Activated CD8-positive, alpha-beta memory T cell treated with anti-CD3 and anti-CD28 coated beads, Interleukin-2, amount 50 U/mL, for 24 hours (primary cell): Measurements from ENCODE around the gene EIF2S3B.

Experiments
- DNase-seq: peaks from one replicate; pipeline ENCODE4 v3.0.0-alpha.2; 2020; ENCODE audit errors: extremely low read depth

Gene EIF2S3B

DNA sequence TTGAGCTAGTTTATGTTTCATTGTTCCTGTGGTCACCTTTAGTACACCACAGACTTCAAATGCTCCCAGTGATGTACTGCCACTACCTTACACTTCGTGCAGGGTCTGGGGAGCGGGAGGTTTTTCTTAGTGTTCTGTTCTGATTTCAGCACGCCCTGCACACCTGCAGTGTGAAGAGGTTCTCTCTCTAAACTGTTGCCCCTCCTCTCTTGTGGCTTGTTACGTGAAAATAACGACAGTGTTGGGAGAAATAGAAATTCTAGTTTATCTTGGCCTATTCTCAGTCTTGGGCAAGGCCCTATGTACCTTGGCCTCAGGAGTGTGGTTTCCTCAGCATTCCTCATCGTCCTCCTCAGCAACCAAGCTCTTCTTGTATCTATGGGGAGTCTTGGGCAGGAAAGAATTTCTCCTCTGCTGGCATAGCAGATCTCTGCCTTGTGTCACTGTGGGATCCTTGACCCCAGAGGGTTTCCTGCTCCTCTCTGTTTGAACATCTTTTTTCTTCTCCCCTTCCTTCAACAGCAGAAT, 48.6 kb downstream of the EIF2S3B start:
- no peak for DNase-seq

DNA sequence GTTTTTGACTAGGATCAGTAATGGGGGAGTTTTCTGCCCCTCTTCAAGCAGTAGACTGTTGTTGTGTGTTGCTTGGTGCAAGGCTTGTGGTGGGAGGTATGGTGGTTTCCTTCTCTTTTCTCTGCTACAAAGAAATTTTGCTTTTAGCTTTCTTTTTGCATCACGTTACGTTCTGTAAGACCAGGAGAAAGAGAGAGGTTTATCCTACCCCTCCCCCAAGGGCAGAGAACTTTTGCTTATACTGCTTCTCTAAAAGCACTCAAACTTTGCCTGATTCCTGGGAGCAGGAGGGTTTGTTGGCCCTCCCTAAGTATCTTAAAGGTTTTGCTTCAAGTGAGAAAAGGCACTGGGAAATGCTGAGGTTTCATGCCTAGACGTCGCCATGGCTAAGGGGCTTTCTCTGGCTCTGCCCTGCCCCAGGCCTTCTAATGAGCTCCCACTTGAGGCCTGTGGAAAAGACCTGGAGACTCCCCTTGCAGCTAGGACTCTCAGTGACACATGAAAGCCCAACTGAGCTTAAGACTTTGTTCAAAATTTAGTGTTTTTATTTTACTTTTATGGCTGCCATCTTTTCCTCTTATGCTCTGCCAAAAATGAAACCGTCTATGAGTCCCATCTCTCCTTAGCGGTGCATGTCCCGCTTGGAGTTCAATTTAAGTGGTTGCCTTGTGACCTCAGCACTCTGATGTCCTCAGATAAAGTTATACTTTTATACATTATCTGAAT, 49.2 kb downstream of the EIF2S3B start:
- no peak for DNase-seq

DNA sequence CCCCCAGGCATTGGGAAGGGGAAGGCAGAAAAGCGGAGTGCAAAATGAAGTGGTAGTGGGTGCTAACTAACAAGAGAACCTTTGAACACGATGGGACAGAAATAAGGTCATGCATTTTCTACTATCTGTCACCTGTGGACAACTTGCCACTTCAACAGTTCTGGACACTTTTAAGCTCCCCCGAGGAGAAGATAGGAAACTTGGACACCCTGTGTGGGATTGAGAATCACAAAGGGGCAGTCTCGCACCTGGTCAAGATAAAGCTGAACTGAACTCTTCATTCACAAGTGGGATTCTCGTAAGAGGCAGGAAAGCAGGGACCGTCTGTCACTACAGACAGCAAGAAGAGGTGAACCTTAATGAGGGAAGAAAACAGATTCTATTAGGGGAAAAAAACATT, 51.6 kb downstream of the EIF2S3B start:
- no peak for DNase-seq

DNA sequence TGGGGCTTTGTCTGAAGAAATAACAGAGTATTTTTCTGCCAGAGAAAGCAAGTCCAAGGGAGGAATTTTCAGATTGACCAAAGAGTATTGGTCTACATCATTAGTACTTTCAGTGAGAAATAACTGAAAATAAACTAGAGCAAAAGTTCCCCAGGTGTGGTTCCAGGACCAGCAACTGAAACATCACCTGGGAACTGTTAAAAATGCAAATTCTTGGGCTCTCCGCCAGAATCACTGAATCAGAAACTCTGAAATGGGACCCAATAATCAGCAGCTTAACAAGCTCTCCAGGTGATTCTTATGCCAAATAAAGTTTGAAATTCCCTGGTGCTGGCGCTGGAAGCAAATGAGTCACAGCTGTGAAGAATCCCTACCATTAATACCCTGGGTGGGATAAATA, 52.1 kb downstream of the EIF2S3B start:
- no peak for DNase-seq
